Brain microvascular endothelial cell (primary cell): ENCODE results near the gene CNTNAP2.

Experiments
- DNase-seq: peaks from one replicate; pipeline ENCODE4 v3.0.0-alpha.2; 2020
- H3K27ac ChIP-seq: fragments of 250-450 bp; sonication (Bioruptor Pico); 2 replicates; pipeline ENCODE4 v1.5.1; 2020; ENCODE audit warnings: mild to moderate bottlenecking, moderate library complexity
- H3K27me3 ChIP-seq: fragments of 250-450 bp; sonication (Bioruptor Pico); replicated peaks from 2 replicates; pipeline ENCODE4 v1.5.1; 2020; ENCODE audit warnings: mild to moderate bottlenecking
- H3K36me3 ChIP-seq: fragments of 250-450 bp; sonication (Bioruptor Pico); replicated peaks from 2 replicates; pipeline ENCODE4 v1.5.1; 2020; ENCODE audit warnings: mild to moderate bottlenecking
- H3K4me3 ChIP-seq: 2 replicates; pipeline ENCODE4 v1.5.1; 2011; ENCODE audit warnings: low read depth, mild to moderate bottlenecking, control low read depth, low read length, moderate library complexity
- CTCF ChIP-seq: IDR thresholded peaks from 2 replicates; pipeline ENCODE4 v1.5.1; 2011; ENCODE audit warnings: low read depth, mild to moderate bottlenecking, moderate library complexity, low read length, control low read depth, inconsistent platforms; ENCODE audit errors: missing control alignments
- in situ Hi-C: cut with HindIII; loops from 2 replicates; pipeline ENCODE4 v1.10.0; 2017; ENCODE audit warnings: low sequenced_read_pairs, low pct_ligation_motif_present

Gene CNTNAP2

GRCh38 chr7:148261523-148261922 lies 2144.9 kb downstream of the CNTNAP2 start:
- TF ChIP-seq CTCF = no peak
- Histone ChIP-seq H3K4me3 (no peak overlapping the region), H3K27me3 (no peaks in the 10 kb centered on the region), H3K36me3 (no peaks in the 10 kb centered on the region), H3K27ac (no peak overlapping the region)
- in situ Hi-C loops = no loop called here
- DNase-seq = no peak

- Histone ChIP-seq H3K27me3 (no peaks in the 10 kb centered on the region), H3K36me3 (no peaks in the 10 kb centered on the region), H3K4me3 (no peak overlapping the region), H3K27ac (no peak overlapping the region)
- no peak for DNase-seq
- no peak for TF ChIP-seq CTCF
- in situ Hi-C loops = no loop called here
Observed at GRCh38 chr7:148261996-148262688, 2145.5 kb downstream of the CNTNAP2 start.

GRCh38 chr7:148262721-148263229 lies 2146.2 kb downstream of the CNTNAP2 start:
- TF ChIP-seq CTCF = peak; percentile 91
- Histone ChIP-seq H3K27me3 (no peaks in the 10 kb centered on the region), H3K36me3 (no peaks in the 10 kb centered on the region), H3K4me3 (no peak overlapping the region), H3K27ac (no peak overlapping the region)
- in situ Hi-C loops = no loop called here
- DNase-seq = peak; percentile 47

GRCh38 chr7:148264933-148265557 lies 2148.4 kb downstream of the CNTNAP2 start:
- DNase-seq = peak; percentile 48

GRCh38 chr7:148265896-148266295 lies 2149.3 kb downstream of the CNTNAP2 start:
- no peak overlapping the region for H3K4me3 ChIP-seq
- DNase-seq = no peak
- H3K36me3 ChIP-seq = no peaks in the 10 kb centered on the region
- no peaks in the 10 kb centered on the region for H3K27me3 ChIP-seq
- H3K27ac ChIP-seq = no peak overlapping the region
- no peak for TF ChIP-seq CTCF
- in situ Hi-C loops = no loop called here

More at GRCh38 chr7:148264933-148265557, 2148.4 kb downstream of the CNTNAP2 start:
- no peaks in the 10 kb centered on the region for H3K27me3 ChIP-seq
- no peaks in the 10 kb centered on the region for H3K36me3 ChIP-seq
- no peak overlapping the region for H3K27ac ChIP-seq
- peak; percentile 65 for TF ChIP-seq CTCF
- in situ Hi-C loops = no loop called here
- H3K4me3 ChIP-seq = no peak overlapping the region
